ENCODE results near the gene ARMC9. TPM values are rescaled to one million over a fixed set of nuclear protein-coding genes. Genes with fewer than 3 reads are reported as not detected.

The ARMC9 gene
- total RNA-seq, 4 donors from 2014 or later: 6.5 to 11.5 (median 9.3) TPM

DNA sequence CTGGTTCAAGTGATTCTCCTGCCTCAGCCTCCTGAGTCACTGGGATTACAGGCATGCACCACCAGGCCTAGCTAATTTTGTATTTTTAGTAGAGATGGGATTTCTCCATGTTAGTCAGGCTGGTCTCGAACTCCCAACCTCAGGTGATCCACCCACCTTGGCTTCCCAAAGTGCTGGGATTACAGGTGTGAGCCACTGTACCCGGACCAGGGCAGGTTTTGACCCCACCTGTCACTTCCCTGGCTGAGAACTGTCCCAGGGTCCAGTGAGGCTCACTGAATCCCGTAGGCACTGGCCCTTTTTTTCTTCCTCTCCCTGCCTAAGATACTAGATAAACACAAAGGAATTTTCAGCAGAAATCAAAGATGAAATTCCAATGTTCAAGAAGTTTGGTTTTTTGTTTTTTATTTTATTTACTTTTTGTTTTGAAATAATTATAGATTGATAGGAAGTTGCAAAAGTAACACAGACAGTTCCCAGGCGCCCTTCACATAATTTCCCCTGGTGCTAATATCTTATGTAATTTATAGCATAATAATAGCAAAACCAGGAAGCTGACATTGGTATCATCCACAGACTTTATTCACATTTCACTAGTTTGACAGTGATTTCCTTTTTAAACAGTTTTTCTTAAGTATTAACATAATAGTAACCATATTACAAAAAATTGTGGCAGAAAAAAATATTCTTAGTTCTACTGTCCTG, 144.7 kb downstream of the ARMC9 start:
- Histone ChIP-seq H3K4me3 (no peak overlapping the region), H3K27me3 (no peaks in the 10 kb centered on the region), H3K36me3 (no peaks in the 10 kb centered on the region), H3K9me3 (no peaks in the 10 kb centered on the region), H3K27ac (no peak overlapping the region), H3K4me1 (no peaks in the 10 kb centered on the region)
- WGBS: 92% methylated on average over 4 of the region's 4 CpGs
- TF ChIP-seq EP300 (IDR thresholded peaks at IDR 0.05) (no peak), POLR2A (IDR thresholded peaks at IDR 0.05) (no peak), POLR2AphosphoS5 (IDR thresholded peaks at IDR 0.05) (no peak)
- TF ChIP-seq, protein P1, sequence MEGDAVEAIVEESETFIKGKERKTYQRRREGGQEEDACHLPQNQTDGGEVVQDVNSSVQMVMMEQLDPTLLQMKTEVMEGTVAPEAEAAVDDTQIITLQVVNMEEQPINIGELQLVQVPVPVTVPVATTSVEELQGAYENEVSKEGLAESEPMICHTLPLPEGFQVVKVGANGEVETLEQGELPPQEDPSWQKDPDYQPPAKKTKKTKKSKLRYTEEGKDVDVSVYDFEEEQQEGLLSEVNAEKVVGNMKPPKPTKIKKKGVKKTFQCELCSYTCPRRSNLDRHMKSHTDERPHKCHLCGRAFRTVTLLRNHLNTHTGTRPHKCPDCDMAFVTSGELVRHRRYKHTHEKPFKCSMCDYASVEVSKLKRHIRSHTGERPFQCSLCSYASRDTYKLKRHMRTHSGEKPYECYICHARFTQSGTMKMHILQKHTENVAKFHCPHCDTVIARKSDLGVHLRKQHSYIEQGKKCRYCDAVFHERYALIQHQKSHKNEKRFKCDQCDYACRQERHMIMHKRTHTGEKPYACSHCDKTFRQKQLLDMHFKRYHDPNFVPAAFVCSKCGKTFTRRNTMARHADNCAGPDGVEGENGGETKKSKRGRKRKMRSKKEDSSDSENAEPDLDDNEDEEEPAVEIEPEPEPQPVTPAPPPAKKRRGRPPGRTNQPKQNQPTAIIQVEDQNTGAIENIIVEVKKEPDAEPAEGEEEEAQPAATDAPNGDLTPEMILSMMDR (IDR thresholded peaks at IDR 0.05): no peak
- DNase-seq (ENCODE audit: low spot score in 2 of 2): no peak

DNA sequence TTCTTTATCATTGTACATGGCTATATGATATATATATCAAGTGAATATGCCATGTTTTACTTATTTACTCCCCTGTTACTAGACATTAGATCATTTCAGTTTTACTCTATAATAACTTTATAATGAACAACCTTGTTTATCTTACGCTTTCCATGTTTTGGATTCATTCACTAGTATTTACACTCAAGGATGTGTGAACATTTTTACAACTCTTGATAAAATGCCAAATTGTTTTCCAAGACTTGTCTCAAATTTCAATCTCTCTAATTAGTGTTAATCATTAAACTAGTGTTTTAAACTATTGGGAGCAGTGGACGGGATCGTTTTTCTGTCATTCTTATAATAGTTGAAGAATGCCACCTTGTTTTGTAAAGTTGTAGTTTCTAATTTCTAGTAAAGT, 145.6 kb downstream of the ARMC9 start:
- no peak for DNase-seq (ENCODE audit: low spot score in 2 of 2)
- no peaks in the 10 kb centered on the region for H3K9me3 ChIP-seq
- no peak overlapping the region for H3K4me3 ChIP-seq
- no peak overlapping the region for H3K27ac ChIP-seq
- no peaks in the 10 kb centered on the region for H3K4me1 ChIP-seq
- 91% methylated on average over 3 of the region's 3 CpGs for WGBS
- no peaks in the 10 kb centered on the region for H3K27me3 ChIP-seq
- H3K36me3 ChIP-seq: no peaks in the 10 kb centered on the region
- TF ChIP-seq, protein P1 (IDR thresholded peaks at IDR 0.05): no peak
- TF ChIP-seq POLR2AphosphoS5 (IDR thresholded peaks at IDR 0.05) (no peak), EP300 (IDR thresholded peaks at IDR 0.05) (no peak), POLR2A (IDR thresholded peaks at IDR 0.05) (no peak)

DNA sequence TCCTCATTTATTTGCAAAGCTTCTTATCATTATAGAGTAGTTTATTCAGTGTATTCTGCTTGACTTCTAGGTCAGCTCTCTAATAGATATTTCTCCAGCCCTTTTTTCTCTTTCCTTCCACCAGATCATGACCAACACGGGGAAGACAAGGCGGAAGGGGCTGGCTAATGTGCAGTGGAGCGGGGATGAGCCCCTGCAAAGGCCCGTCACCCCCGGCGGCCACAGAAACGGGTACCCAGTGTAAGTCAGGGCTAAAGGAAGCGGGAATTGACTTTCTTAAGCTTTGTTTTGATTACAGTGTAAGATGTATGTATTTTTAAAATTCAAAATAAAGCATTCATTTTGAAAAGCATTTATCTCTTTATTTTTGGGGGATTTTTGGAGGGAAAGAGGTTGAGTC, 146.4 kb downstream of the ARMC9 start:
- Histone ChIP-seq H3K4me3 (no peak overlapping the region), H3K9me3 (no peaks in the 10 kb centered on the region), H3K36me3 (no peaks in the 10 kb centered on the region), H3K4me1 (no peaks in the 10 kb centered on the region), H3K27ac (no peak overlapping the region), H3K27me3 (no peaks in the 10 kb centered on the region)
- no peak for DNase-seq (ENCODE audit: low spot score in 2 of 2)
- TF ChIP-seq POLR2A (IDR thresholded peaks at IDR 0.05) (no peak), EP300 (IDR thresholded peaks at IDR 0.05) (no peak), POLR2AphosphoS5 (IDR thresholded peaks at IDR 0.05) (no peak)
- TF ChIP-seq, protein P1 (IDR thresholded peaks at IDR 0.05): no peak
- 91% methylated on average over 8 of the region's 8 CpGs for WGBS

DNA sequence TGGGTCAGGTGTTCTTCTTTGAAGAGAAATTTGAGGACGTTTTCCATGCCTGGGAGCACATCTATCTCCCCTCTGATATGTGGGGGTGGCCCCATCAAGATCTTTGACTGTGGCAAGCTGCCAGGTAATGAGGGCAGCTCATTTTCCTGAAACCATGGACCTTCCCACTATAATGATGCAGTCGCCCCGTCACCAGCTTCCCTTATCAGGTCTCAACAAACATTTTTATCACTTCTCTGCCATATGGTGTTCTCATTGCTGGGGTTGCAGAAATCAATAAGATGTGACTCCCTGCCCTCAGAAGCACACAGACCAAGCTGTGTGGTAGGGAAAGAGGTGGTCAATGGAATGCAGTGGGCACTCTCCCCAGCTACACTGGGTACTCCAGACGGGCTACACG, 148.7 kb downstream of the ARMC9 start:
- H3K4me3 ChIP-seq: no peak overlapping the region
- H3K4me1 ChIP-seq: no peaks in the 10 kb centered on the region
- no peaks in the 10 kb centered on the region for H3K27me3 ChIP-seq
- H3K27ac ChIP-seq: no peak overlapping the region
- H3K36me3 ChIP-seq: no peaks in the 10 kb centered on the region
- 86% methylated on average over 5 of the region's 5 CpGs for WGBS
- no peak for TF ChIP-seq POLR2A (IDR thresholded peaks at IDR 0.05)
- no peak for TF ChIP-seq EP300 (IDR thresholded peaks at IDR 0.05)
- TF ChIP-seq, protein P1 (IDR thresholded peaks at IDR 0.05): no peak
- no peaks in the 10 kb centered on the region for H3K9me3 ChIP-seq
- no peak for DNase-seq (ENCODE audit: low spot score in 2 of 2)

DNA sequence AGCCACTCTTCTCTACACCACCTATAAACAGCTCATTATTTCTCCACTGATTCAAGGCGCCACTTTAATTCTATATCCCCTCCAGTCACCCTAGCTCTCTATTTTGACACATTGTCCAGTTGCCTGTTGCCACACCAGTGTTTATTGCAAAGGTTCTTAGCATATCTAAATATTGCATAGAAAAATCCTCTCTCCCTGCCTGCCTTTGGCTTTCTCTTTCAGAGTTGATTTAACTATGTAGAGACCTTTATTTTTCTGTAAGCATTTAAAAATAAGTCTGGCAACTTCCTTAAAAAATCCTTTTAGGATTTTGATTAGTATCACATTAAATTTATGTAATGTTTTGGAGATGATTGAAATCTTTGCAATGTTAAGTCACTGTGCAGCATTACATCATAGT, 149.2 kb downstream of the ARMC9 start:
- Histone ChIP-seq H3K27me3 (no peaks in the 10 kb centered on the region), H3K4me1 (no peaks in the 10 kb centered on the region), H3K9me3 (no peaks in the 10 kb centered on the region), H3K4me3 (no peak overlapping the region), H3K36me3 (no peaks in the 10 kb centered on the region), H3K27ac (no peak overlapping the region)
- DNase-seq (ENCODE audit: low spot score in 2 of 2): no peak
- 89% methylated on average over 1 of the region's 1 CpG for WGBS
- TF ChIP-seq EP300 (IDR thresholded peaks at IDR 0.05): no peak
- TF ChIP-seq POLR2AphosphoS5 (IDR thresholded peaks at IDR 0.05): no peak
- TF ChIP-seq, protein P1 (IDR thresholded peaks at IDR 0.05): no peak
- TF ChIP-seq POLR2A (IDR thresholded peaks at IDR 0.05): no peak

Measured in suprapubic skin (tissue), 4 donors.